ENCODE measurements around the gene SLC28A2.

Gene SLC28A2

GRCh38 chr15:45326280-45326679, 74.2 kb downstream of the SLC28A2 start:
- DNase-seq (ENCODE audit: low read depth in 2 of 2): no peak

GRCh38 chr15:45326741-45327140, 74.7 kb downstream of the SLC28A2 start:
- DNase-seq (ENCODE audit: low read depth in 2 of 2): no peak

Data from stimulated activated CD4-positive, alpha-beta T cell treated with anti-CD3 and anti-CD28 coated beads, Interleukin-12 subunit alpha, Interleukin-12 subunit beta, amount 100 ng/mL, for 24 hours (primary cell).